WTC11 (cell line): ENCODE measurements around the gene GARNL3. TPM values are rescaled to one million over a fixed set of nuclear protein-coding genes. Genes with fewer than 3 reads are reported as not detected.
A peak's percentile ranks its signal among the peaks of the same experiment; 100 is the strongest.

Experiments used
- ATAC-seq: fragments of 200-7000 bp; cut with Tn5 transposase; 2 replicates; pipeline ENCODE4 v1.10.0; 2021; ENCODE audit warnings: mild to moderate bottlenecking, moderate library complexity
- CTCF ChIA-PET: fragments of 300-600 bp; sonication (Branson Sonifier 250); formaldehyde crosslinking; loops from one replicate; lab custom pipeline; 2021; ENCODE audit warnings: antibody characterized with exemption; lab: Charles Lee
- POLR2A ChIA-PET: fragments of 350-600 bp; sonication (Branson Sonifier 250); formaldehyde crosslinking; loops from one replicate; lab custom pipeline; 2021; ENCODE audit warnings: antibody characterized with exemption; lab: Charles Lee
- DNase-seq: peaks from one replicate; pipeline ENCODE4 v3.0.0; 2021; ENCODE audit warnings: low spot score
- H3K27ac Mint-ChIP-seq: 2 replicates; pipeline ENCODE4 v1.8.0; 2021; ENCODE audit warnings: mixed read lengths
- H3K27me3 Mint-ChIP-seq: 2 replicates; pipeline ENCODE4 v1.8.0; 2021; ENCODE audit warnings: low read depth, mild to moderate bottlenecking, moderate library complexity, mixed read lengths
- H3K36me3 Mint-ChIP-seq: 2 replicates; pipeline ENCODE4 v1.8.0; 2021; ENCODE audit warnings: mixed read lengths
- H3K4me1 Mint-ChIP-seq: 2 replicates; pipeline ENCODE4 v1.8.0; 2022; ENCODE audit warnings: mixed read lengths
- H3K4me3 Mint-ChIP-seq: 2 replicates; pipeline ENCODE4 v1.8.0; 2021; ENCODE audit warnings: mild to moderate bottlenecking, moderate library complexity, mixed read lengths
- H3K9me3 Mint-ChIP-seq: 2 replicates; pipeline ENCODE4 v1.8.0; 2021; ENCODE audit warnings: mixed read lengths
- ATF1 ChIP-seq: sonication (generic); formaldehyde crosslinking; IDR thresholded peaks from 2 replicates; pipeline ENCODE4 v1.8.1; 2023; ENCODE audit warnings: mild to moderate bottlenecking, moderate library complexity, missing genetic modification reagents
- ETV6 ChIP-seq: sonication (generic); formaldehyde crosslinking; IDR thresholded peaks from 2 replicates; pipeline ENCODE4 v1.8.1; 2022; ENCODE audit warnings: mild to moderate bottlenecking, missing genetic modification reagents
- HMGA2 ChIP-seq: fragments of 250-450 bp; sonication (Bioruptor Pico); IDR thresholded peaks from 2 replicates; pipeline ENCODE4 v1.4.0; 2021; ENCODE audit warnings: mild to moderate bottlenecking, moderate library complexity
- IRF2 ChIP-seq: sonication (generic); formaldehyde crosslinking; IDR thresholded peaks from 2 replicates; pipeline ENCODE4 v1.8.0; 2022; ENCODE audit warnings: low read depth, missing genetic modification reagents, borderline replicate concordance
- JAZF1 ChIP-seq: fragments of 250-450 bp; sonication (Bioruptor Pico); IDR thresholded peaks from 2 replicates; pipeline ENCODE4 v1.9.0; 2021; ENCODE audit warnings: moderate library complexity, mild to moderate bottlenecking, inconsistent platforms
- MXD4 ChIP-seq: fragments of 250-450 bp; sonication (Bioruptor Pico); IDR thresholded peaks from 2 replicates; pipeline ENCODE4 v1.8.0; 2021; ENCODE audit warnings: mild to moderate bottlenecking, moderate library complexity, borderline replicate concordance
- MYBL2 ChIP-seq: sonication (generic); formaldehyde crosslinking; IDR thresholded peaks from 2 replicates; pipeline ENCODE4 v1.8.1; 2023; ENCODE audit warnings: mild to moderate bottlenecking, moderate library complexity, missing genetic modification reagents
- OVOL2 ChIP-seq: fragments of 250-450 bp; sonication (Bioruptor Pico); IDR thresholded peaks from 2 replicates; pipeline ENCODE4 v1.9.0; 2021; ENCODE audit warnings: mild to moderate bottlenecking, borderline replicate concordance
- PRRX2 ChIP-seq: fragments of 250-450 bp; sonication (Bioruptor Pico); IDR thresholded peaks from 2 replicates; pipeline ENCODE4 v1.8.0; 2021; ENCODE audit warnings: mild to moderate bottlenecking
- RELA ChIP-seq: sonication (generic); formaldehyde crosslinking; IDR thresholded peaks from 2 replicates; pipeline ENCODE4 v1.8.1; 2022; ENCODE audit warnings: missing genetic modification reagents, mild to moderate bottlenecking, borderline replicate concordance
- SMAD3 ChIP-seq: sonication (generic); formaldehyde crosslinking; IDR thresholded peaks from 2 replicates; pipeline ENCODE4 v1.8.0; 2022; ENCODE audit warnings: missing genetic modification reagents, mild to moderate bottlenecking, borderline replicate concordance
- TEAD4 ChIP-seq: sonication (generic); formaldehyde crosslinking; IDR thresholded peaks from 2 replicates; pipeline ENCODE4 v1.8.0; 2022; ENCODE audit warnings: mild to moderate bottlenecking, missing genetic modification reagents
- ZBTB21 ChIP-seq: sonication (generic); formaldehyde crosslinking; IDR thresholded peaks from 2 replicates; pipeline ENCODE4 v1.8.1; 2023; ENCODE audit warnings: mild to moderate bottlenecking, missing genetic modification reagents, borderline replicate concordance
- ZNF121 ChIP-seq: sonication (generic); formaldehyde crosslinking; IDR thresholded peaks from 2 replicates; pipeline ENCODE4 v1.8.0; 2023; ENCODE audit warnings: missing genetic modification reagents
- ZNF219 ChIP-seq: sonication (generic); formaldehyde crosslinking; IDR thresholded peaks from 2 replicates; pipeline ENCODE4 v1.8.0; 2023; ENCODE audit warnings: missing genetic modification reagents, mild to moderate bottlenecking, borderline replicate concordance
- ZNF416 ChIP-seq: fragments of 250-450 bp; sonication (Bioruptor Pico); IDR thresholded peaks from 2 replicates; pipeline ENCODE4 v1.9.0; 2021; ENCODE audit warnings: mild to moderate bottlenecking, inconsistent platforms
- total RNA-seq: library from RNA; stranded (reverse); gene quantifications from 3 replicates; pipeline ENCODE4 v1.2.3, GENCODE V29; 2021
- TF ChIP-seq, protein P1 (sequence below): sonication (generic); formaldehyde crosslinking; IDR thresholded peaks from 2 replicates; pipeline ENCODE4 v1.8.0; 2023; ENCODE audit warnings: missing genetic modification reagents
- TF ChIP-seq, protein P2 (sequence below): fragments of 250-450 bp; sonication (Bioruptor Pico); IDR thresholded peaks from 2 replicates; pipeline ENCODE4 v1.8.0; 2021; ENCODE audit warnings: mild to moderate bottlenecking
- TF ChIP-seq, protein P3 (sequence below): sonication (generic); formaldehyde crosslinking; IDR thresholded peaks from 2 replicates; pipeline ENCODE4 v1.8.0; 2022; ENCODE audit warnings: mild to moderate bottlenecking, missing genetic modification reagents
- TF ChIP-seq, protein P4 (sequence below): fragments of 200-600 bp; IDR thresholded peaks from 2 replicates; pipeline ENCODE4 v1.8.0; 2022; ENCODE audit warnings: antibody characterized with exemption
- TF ChIP-seq, protein P5 (sequence below): sonication (generic); formaldehyde crosslinking; IDR thresholded peaks from 2 replicates; pipeline ENCODE4 v1.8.1; 2022; ENCODE audit warnings: mild to moderate bottlenecking, moderate library complexity, missing genetic modification reagents
- TF ChIP-seq, protein P6 (sequence below): fragments of 250-450 bp; sonication (Bioruptor Pico); IDR thresholded peaks from 2 replicates; pipeline ENCODE4 v1.9.0; 2021; ENCODE audit warnings: mild to moderate bottlenecking
- TF ChIP-seq, protein P7 (sequence below): sonication (generic); formaldehyde crosslinking; IDR thresholded peaks from 2 replicates; pipeline ENCODE4 v1.8.1; 2023; ENCODE audit warnings: mild to moderate bottlenecking, missing genetic modification reagents, borderline replicate concordance

The GARNL3 gene
- total RNA-seq, 1 experiment from 2014 or later: 17.8 TPM

DNA sequence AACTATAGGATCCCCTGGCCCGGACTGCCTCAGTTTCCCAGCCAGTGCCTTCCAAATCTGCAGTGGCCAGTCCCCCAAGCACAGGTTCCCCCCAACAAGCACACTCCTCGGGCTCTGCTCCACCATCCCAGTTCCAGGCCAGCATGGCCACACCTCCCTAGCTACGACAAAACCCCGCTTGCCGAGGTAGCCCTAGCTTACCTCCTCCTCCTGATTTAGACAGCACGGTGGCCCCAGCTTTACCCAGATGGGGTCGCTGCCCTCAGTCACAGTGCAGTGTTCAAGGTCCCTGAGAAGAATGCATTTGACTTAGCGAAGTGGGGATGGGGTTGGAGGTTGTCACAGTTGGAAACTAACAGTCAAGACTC, 40.8 kb upstream of the GARNL3 start:
- Mint-ChIP-seq H3K9me3 (no peaks in the 10 kb centered on the region), H3K36me3 (no peaks in the 10 kb centered on the region), H3K27me3 (peaks cover 36% of the 10 kb centered on the region), H3K27ac (peak overlapping the region; percentile 63; the same call in 1 of the 2 replicates), H3K4me1 (peaks cover 20% of the 10 kb centered on the region), H3K4me3 (peak overlapping the region; percentile 80)
- DNase-seq: peak; percentile 69
- no peak for TF ChIP-seq ZNF219
- TF ChIP-seq, protein P1, sequence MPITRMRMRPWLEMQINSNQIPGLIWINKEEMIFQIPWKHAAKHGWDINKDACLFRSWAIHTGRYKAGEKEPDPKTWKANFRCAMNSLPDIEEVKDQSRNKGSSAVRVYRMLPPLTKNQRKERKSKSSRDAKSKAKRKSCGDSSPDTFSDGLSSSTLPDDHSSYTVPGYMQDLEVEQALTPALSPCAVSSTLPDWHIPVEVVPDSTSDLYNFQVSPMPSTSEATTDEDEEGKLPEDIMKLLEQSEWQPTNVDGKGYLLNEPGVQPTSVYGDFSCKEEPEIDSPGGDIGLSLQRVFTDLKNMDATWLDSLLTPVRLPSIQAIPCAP (CRISPR knock-in tag): no peak
- TF ChIP-seq, protein P2, sequence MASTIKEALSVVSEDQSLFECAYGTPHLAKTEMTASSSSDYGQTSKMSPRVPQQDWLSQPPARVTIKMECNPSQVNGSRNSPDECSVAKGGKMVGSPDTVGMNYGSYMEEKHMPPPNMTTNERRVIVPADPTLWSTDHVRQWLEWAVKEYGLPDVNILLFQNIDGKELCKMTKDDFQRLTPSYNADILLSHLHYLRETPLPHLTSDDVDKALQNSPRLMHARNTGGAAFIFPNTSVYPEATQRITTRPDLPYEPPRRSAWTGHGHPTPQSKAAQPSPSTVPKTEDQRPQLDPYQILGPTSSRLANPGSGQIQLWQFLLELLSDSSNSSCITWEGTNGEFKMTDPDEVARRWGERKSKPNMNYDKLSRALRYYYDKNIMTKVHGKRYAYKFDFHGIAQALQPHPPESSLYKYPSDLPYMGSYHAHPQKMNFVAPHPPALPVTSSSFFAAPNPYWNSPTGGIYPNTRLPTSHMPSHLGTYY: no peak
- no peak for TF ChIP-seq ATF1
- TF ChIP-seq PRRX2 (CRISPR knock-in tag): 0 out of 2 replicates have a peak, but pooled peaks have one; percentile 70
- TF ChIP-seq ZNF121 (CRISPR knock-in tag): peak; percentile 37; the same call in 1 of the 2 replicates
- TF ChIP-seq SMAD3 (CRISPR knock-in tag): no peak
- no peak for TF ChIP-seq MXD4 (CRISPR knock-in tag)
- TF ChIP-seq ETV6: peak; percentile 38; the same call in 1 of the 2 replicates
- TF ChIP-seq IRF2 (CRISPR knock-in tag): no peak
- TF ChIP-seq TEAD4 (CRISPR knock-in tag): no peak
- no peak for TF ChIP-seq ZBTB21 (CRISPR knock-in tag)
- no peak for TF ChIP-seq RELA
- no peak for TF ChIP-seq ZNF416 (CRISPR knock-in tag)
- no peak for TF ChIP-seq JAZF1
- ChIA-PET POLR2A (interaction anchor here (0.9 to 2.0 kb wide), 5 partner anchors 21 to 228 kb away, joined by 3 to 15 read pairs (median 5); partner anchors contain the start of genes ANGPTL2, LRSAM1, RPL12 and SLC2A8), CTCF (interaction anchor here (0.5 to 3.3 kb wide), 30 partner anchors 9 to 511 kb away, joined by 3 to 44 read pairs (median 4); partner anchors contain the start of genes ANGPTL2, SLC2A8, TOR2A and ZNF79)
- peak; percentile 16 for ATAC-seq

DNA sequence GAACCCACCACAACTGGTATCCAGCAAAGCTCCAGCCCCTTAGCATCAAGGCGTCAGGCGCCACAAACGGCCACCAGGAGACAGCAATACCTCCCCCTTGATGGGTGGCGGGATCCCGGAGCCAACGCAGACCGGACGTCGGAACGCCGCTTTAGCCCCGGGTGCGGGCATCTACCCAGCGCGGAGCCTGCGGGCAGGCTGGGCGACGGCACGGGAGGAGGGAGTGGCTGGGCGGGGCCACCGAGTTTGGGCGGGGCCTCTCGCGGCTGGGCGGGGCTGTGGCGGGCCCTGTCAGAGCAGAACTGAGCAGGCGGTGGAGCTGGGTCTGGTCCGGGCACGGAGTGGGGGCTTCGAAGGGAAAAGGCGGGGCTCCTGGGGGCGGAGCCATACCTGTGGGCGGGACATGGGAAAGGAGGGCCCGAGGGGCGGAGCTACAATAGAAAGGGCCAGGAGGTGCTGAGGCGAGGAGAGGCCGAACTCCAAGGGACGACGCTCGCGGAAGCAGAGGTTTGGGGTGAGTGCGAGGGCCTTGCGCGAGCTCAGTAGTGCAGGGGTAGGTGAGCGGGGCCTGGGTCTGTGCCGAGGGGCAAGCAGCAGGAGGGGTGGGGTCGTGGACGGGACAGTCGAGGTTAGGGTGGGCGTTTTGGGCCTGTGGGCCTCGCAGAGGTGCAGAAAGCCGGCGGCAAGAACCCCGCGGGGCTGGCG, 40.2 kb upstream of the GARNL3 start:
- H3K27ac Mint-ChIP-seq: peak overlapping the region; percentile 95
- POLR2A ChIA-PET: interaction anchor here (0.6 to 2.0 kb wide), 9 partner anchors 21 to 310 kb away, joined by 3 to 15 read pairs (median 4); partner anchors contain the start of genes ANGPTL2, LRSAM1, RALGPS1 and RPL12
- ATAC-seq: peak; percentile 89
- CTCF ChIA-PET: interaction anchor here (0.6 to 3.3 kb wide), 42 partner anchors 9 to 699 kb away, joined by 3 to 44 read pairs (median 4); partner anchors contain the start of genes ANGPTL2, RALGPS1, SLC2A8 and TOR2A
- H3K4me3 Mint-ChIP-seq: peak overlapping the region; percentile 80
- no peaks in the 10 kb centered on the region for H3K36me3 Mint-ChIP-seq
- peaks cover 36% of the 10 kb centered on the region for H3K27me3 Mint-ChIP-seq
- no peaks in the 10 kb centered on the region for H3K9me3 Mint-ChIP-seq
- DNase-seq: peak; percentile 99
- H3K4me1 Mint-ChIP-seq: peaks cover 20% of the 10 kb centered on the region
- TF ChIP-seq ATF1 (no peak), HMGA2 (no peak), MYBL2 (CRISPR knock-in tag) (no peak), ZNF121 (CRISPR knock-in tag) (peak; percentile 1; the same call in 1 of the 2 replicates), OVOL2 (no peak)
- TF ChIP-seq, protein P3, sequence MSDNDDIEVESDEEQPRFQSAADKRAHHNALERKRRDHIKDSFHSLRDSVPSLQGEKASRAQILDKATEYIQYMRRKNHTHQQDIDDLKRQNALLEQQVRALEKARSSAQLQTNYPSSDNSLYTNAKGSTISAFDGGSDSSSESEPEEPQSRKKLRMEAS (CRISPR knock-in tag): peak; percentile 84
- TF ChIP-seq, protein P4, sequence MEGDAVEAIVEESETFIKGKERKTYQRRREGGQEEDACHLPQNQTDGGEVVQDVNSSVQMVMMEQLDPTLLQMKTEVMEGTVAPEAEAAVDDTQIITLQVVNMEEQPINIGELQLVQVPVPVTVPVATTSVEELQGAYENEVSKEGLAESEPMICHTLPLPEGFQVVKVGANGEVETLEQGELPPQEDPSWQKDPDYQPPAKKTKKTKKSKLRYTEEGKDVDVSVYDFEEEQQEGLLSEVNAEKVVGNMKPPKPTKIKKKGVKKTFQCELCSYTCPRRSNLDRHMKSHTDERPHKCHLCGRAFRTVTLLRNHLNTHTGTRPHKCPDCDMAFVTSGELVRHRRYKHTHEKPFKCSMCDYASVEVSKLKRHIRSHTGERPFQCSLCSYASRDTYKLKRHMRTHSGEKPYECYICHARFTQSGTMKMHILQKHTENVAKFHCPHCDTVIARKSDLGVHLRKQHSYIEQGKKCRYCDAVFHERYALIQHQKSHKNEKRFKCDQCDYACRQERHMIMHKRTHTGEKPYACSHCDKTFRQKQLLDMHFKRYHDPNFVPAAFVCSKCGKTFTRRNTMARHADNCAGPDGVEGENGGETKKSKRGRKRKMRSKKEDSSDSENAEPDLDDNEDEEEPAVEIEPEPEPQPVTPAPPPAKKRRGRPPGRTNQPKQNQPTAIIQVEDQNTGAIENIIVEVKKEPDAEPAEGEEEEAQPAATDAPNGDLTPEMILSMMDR: no peak
- TF ChIP-seq, protein P5, sequence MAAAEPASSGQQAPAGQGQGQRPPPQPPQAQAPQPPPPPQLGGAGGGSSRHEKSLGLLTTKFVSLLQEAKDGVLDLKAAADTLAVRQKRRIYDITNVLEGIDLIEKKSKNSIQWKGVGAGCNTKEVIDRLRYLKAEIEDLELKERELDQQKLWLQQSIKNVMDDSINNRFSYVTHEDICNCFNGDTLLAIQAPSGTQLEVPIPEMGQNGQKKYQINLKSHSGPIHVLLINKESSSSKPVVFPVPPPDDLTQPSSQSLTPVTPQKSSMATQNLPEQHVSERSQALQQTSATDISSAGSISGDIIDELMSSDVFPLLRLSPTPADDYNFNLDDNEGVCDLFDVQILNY (CRISPR knock-in tag): peak; percentile 55; the same call in 1 of the 2 replicates
- TF ChIP-seq, protein P6, sequence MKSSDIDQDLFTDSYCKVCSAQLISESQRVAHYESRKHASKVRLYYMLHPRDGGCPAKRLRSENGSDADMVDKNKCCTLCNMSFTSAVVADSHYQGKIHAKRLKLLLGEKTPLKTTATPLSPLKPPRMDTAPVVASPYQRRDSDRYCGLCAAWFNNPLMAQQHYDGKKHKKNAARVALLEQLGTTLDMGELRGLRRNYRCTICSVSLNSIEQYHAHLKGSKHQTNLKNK (CRISPR knock-in tag): peak; percentile 21; the same call in 1 of the 2 replicates
- TF ChIP-seq, protein P7, sequence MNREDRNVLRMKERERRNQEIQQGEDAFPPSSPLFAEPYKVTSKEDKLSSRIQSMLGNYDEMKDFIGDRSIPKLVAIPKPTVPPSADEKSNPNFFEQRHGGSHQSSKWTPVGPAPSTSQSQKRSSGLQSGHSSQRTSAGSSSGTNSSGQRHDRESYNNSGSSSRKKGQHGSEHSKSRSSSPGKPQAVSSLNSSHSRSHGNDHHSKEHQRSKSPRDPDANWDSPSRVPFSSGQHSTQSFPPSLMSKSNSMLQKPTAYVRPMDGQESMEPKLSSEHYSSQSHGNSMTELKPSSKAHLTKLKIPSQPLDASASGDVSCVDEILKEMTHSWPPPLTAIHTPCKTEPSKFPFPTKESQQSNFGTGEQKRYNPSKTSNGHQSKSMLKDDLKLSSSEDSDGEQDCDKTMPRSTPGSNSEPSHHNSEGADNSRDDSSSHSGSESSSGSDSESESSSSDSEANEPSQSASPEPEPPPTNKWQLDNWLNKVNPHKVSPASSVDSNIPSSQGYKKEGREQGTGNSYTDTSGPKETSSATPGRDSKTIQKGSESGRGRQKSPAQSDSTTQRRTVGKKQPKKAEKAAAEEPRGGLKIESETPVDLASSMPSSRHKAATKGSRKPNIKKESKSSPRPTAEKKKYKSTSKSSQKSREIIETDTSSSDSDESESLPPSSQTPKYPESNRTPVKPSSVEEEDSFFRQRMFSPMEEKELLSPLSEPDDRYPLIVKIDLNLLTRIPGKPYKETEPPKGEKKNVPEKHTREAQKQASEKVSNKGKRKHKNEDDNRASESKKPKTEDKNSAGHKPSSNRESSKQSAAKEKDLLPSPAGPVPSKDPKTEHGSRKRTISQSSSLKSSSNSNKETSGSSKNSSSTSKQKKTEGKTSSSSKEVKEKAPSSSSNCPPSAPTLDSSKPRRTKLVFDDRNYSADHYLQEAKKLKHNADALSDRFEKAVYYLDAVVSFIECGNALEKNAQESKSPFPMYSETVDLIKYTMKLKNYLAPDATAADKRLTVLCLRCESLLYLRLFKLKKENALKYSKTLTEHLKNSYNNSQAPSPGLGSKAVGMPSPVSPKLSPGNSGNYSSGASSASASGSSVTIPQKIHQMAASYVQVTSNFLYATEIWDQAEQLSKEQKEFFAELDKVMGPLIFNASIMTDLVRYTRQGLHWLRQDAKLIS (CRISPR knock-in tag): no peak
